K562 (cell line): ENCODE measurements around the gene GP1BB. TPM values are rescaled to one million over a fixed set of nuclear protein-coding genes. Genes with fewer than 3 reads are reported as not detected.

ENCODE experiments used
- ARHGAP35 ChIP-seq: fragments of 450-650 bp; IDR thresholded peaks from 2 replicates; pipeline ENCODE4 v1.6.1; 2018; ENCODE audit not compliant: partially characterized antibody
- BMI1 ChIP-seq: fragments of 150-350 bp; IDR thresholded peaks from 2 replicates; pipeline ENCODE4 v1.6.1; 2014; ENCODE audit warnings: low read length
- EGR1 ChIP-seq: fragments of 450-650 bp; conservative IDR thresholded peaks from 2 replicates; pipeline ENCODE4 v1.6.1; 2017; ENCODE audit warnings: mild to moderate bottlenecking
- ETV5 ChIP-seq: sonication (generic); formaldehyde crosslinking; IDR thresholded peaks from 2 replicates; pipeline ENCODE4 v1.4.0; 2020; ENCODE audit warnings: low read depth, mild to moderate bottlenecking, missing genetic modification reagents
- FOS ChIP-seq: IDR thresholded peaks from 3 replicates; pipeline ENCODE4 v1.6.1; 2011; ENCODE audit not compliant: insufficient read length; ENCODE audit errors: extremely low read depth
- FOXJ2 ChIP-seq: fragments of 200-800 bp; sonication (Bioruptor generic); IDR thresholded peaks from 2 replicates; pipeline ENCODE4 v1.6.1; 2016; ENCODE audit warnings: missing genetic modification characterization, missing compliant biosample characterization
- FUS ChIP-seq: fragments of 200-400 bp; formaldehyde crosslinking; optimal IDR thresholded peaks from 2 replicates; pipeline ENCODE3; 2017; ENCODE audit warnings: low read depth, low read length
- HDAC1 ChIP-seq, 2 experiments: fragments of 450-650 bp; IDR thresholded peaks; 2 replicates each; pipeline ENCODE4 v1.6.1; 2016 to 2017; ENCODE audit warnings: inconsistent platforms in 1 of 2, mild to moderate bottlenecking in 1 of 2, moderate library complexity in 1 of 2
- IFI16 ChIP-seq: fragments of 250-450 bp; sonication (Bioruptor Pico); IDR thresholded peaks from 2 replicates; pipeline ENCODE4 v2.1.2; 2022; ENCODE audit warnings: mild to moderate bottlenecking, inconsistent platforms
- JUND ChIP-seq, 2 experiments: IDR thresholded peaks; 2 replicates in 1 of 2; 3 replicates in 1 of 2; pipeline ENCODE4 v1.6.1; 2011; ENCODE audit warnings: borderline replicate concordance in 2 of 2, low read depth in 2 of 2, low read length in 2 of 2, improper control_type of control experiment in 1 of 2, missing biosample characterization in 1 of 2, missing genetic modification characterization in 1 of 2, missing genetic modification reagents in 1 of 2
- MCM2 ChIP-seq: fragments of 450-650 bp; IDR thresholded peaks from 2 replicates; pipeline ENCODE4 v1.6.1; 2017; ENCODE audit warnings: low read depth, mild to moderate bottlenecking
- NFIX ChIP-seq: fragments of 250-450 bp; sonication (Bioruptor Pico); IDR thresholded peaks from 2 replicates; pipeline ENCODE4 v1.4.0; 2020; ENCODE audit warnings: low read depth, mild to moderate bottlenecking, moderate library complexity
- NRF1 ChIP-seq, 2 experiments: fragments of 450-650 bp; IDR thresholded peaks in 1 of 2; conservative IDR thresholded peaks in 1 of 2; 2 replicates each; pipeline ENCODE4 v1.6.1; 2014; ENCODE audit warnings: mild to moderate bottlenecking in 2 of 2
- PHF21A ChIP-seq: fragments of 450-650 bp; IDR thresholded peaks from 2 replicates; pipeline ENCODE4 v1.6.1; 2017; ENCODE audit warnings: low read depth, borderline replicate concordance
- RFX1 ChIP-seq: fragments of 450-650 bp; IDR thresholded peaks from 2 replicates; pipeline ENCODE4 v1.6.1; 2016; ENCODE audit warnings: mild to moderate bottlenecking, moderate library complexity
- SRSF7 ChIP-seq: fragments of 200-400 bp; formaldehyde crosslinking; optimal IDR thresholded peaks from 2 replicates; pipeline ENCODE3; 2017; ENCODE audit warnings: mild to moderate bottlenecking, low read depth, low read length
- YY1 ChIP-seq, 3 experiments: IDR thresholded peaks; 2 replicates each; pipeline ENCODE4 v1.6.1; 2011; ENCODE audit warnings: low read length in 2 of 3, mild to moderate bottlenecking in 2 of 3, moderate library complexity in 2 of 3, borderline replicate concordance in 1 of 3, control low read depth in 1 of 3, low read depth in 1 of 3; ENCODE audit not compliant: insufficient read depth in 3 of 3, insufficient replicate concordance in 2 of 3, control insufficient read depth in 1 of 3, insufficient read length in 1 of 3; ENCODE audit errors: extremely low read depth in 1 of 3
- ZNF699 ChIP-seq: fragments of 250-450 bp; sonication (Bioruptor Pico); IDR thresholded peaks from 2 replicates; pipeline ENCODE4 v1.8.0; 2021; ENCODE audit warnings: mild to moderate bottlenecking, moderate library complexity; ENCODE audit not compliant: insufficient replicate concordance
- ZNF75A ChIP-seq: fragments of 450-650 bp; formaldehyde crosslinking; IDR thresholded peaks from 2 replicates; pipeline ENCODE4 v1.4.0; 2020; ENCODE audit warnings: mild to moderate bottlenecking
- polyA plus RNA-seq, 8 experiments: library from polyadenylated mRNA; depleted of rRNA in 4 of 8; stranded (reverse) in 5 of 8; unstranded in 3 of 8; fragments of >200 nt; fragmentation: Nextera tagmentation in 2 of 8; fragmentation: Illumina TruSeq in 1 of 8; extraction: Ambion mirVana in 2 of 8; extraction: Trizol in 1 of 8; gene quantifications; 2 replicates each; pipeline versions ENCODE4 v1.2.1 to v1.2.3, GENCODE V29; 2011 to 2014; ENCODE audit warnings: inconsistent platforms in 1 of 8, missing spikeins in 1 of 8
- total RNA-seq, 7 experiments: library from RNA; depleted of rRNA in 6 of 7; stranded (reverse); fragments of >200 nt in 6 of 7; fragmentation: Illumina TruSeq in 2 of 7; extraction: Trizol in 2 of 7; gene quantifications; 2 replicates each; pipeline versions ENCODE4 v1.2.1 to v1.2.3, GENCODE V29; 2011 to 2021; ENCODE audit warnings: low replicate concordance in 1 of 7
- TF ChIP-seq, protein P1 (sequence below): fragments of 200-800 bp; sonication (Bioruptor generic); IDR thresholded peaks from 2 replicates; pipeline ENCODE4 v1.6.1; 2017; ENCODE audit warnings: missing genetic modification characterization, missing compliant biosample characterization
- TF ChIP-seq, protein P2 (sequence below): sonication (generic); formaldehyde crosslinking; IDR thresholded peaks from 2 replicates; pipeline ENCODE4 v1.8.1; 2023; ENCODE audit warnings: mild to moderate bottlenecking, missing genetic modification reagents
- TF ChIP-seq, protein P3 (sequence below): IDR thresholded peaks from 2 replicates; pipeline ENCODE4 v1.6.1; 2011; ENCODE audit not compliant: insufficient read length; ENCODE audit errors: extremely low read depth

The GP1BB gene
- total and polyA plus RNA-seq, 9 of the 15 experiments (the other 6 are each of a cell fraction or from before 2014, with no cell fraction given) = 0.69 to 162 (median 2.8) TPM

DNA sequence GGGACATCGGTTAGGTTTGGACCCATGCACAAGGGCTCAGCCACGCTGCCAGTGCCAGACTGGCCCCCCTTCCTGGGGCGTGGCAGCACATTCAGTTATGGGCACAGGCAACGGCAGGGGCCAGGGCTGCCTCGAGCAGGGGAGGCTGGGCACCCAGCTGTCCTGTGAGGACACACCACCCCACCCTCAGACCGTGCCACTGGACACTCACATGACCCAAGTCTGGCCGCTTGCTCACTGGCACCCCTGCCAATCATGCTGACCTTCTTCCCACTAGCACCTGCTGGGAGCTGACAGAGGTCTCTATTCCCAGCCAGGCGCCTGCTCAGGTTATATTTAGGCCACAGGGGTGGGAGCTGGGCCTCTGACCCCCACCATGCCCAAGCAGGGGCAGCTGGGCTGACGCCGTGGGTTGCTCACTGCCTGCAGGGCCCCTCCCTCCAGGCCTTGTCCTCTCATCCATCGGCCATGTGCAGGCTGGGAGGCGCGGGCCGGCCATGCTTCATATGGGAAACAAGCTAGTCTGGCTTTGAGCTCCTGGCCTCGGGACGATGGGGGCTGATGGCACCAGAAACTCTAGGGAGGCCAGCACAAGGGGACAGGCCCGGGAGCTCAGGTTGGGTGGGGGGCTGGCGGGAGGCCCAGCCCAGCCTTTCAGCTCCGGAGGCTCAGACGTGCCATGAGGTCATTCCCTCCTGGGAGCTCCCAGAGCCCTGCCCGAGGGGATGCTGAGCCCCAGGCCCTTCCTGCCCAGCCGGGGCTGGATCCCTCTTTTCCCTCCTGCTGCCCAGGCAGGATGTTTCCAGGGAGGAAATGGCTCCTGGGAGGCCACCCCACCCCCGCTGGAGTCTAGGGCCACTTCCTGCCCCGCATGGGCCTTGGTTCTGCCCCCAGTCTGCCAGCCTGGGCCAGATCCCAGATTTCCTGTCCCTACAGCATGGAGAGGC is 22.1 kb downstream of the GP1BB start (continued):
- TF ChIP-seq, protein P1, sequence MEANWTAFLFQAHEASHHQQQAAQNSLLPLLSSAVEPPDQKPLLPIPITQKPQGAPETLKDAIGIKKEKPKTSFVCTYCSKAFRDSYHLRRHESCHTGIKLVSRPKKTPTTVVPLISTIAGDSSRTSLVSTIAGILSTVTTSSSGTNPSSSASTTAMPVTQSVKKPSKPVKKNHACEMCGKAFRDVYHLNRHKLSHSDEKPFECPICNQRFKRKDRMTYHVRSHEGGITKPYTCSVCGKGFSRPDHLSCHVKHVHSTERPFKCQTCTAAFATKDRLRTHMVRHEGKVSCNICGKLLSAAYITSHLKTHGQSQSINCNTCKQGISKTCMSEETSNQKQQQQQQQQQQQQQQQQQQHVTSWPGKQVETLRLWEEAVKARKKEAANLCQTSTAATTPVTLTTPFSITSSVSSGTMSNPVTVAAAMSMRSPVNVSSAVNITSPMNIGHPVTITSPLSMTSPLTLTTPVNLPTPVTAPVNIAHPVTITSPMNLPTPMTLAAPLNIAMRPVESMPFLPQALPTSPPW (CRISPR knock-in tag) = peak; percentile 48; the same call in 1 of the 2 replicates
- TF ChIP-seq ZNF699 (CRISPR knock-in tag) (no peak), JUND (IDR thresholded peaks at IDR 0.05; ENCODE audit: borderline replicate concordance, low read depth, low read length) (no peak), JUND (tag; IDR thresholded peaks at IDR 0.05; ENCODE audit: borderline replicate concordance, low read depth, low read length) (no peak), ETV5 (CRISPR knock-in tag) (no peak), BMI1 (no peak), PHF21A (no peak), FUS (no peak), RFX1 (no peak), ARHGAP35 (no peak), EGR1 (no peak), HDAC1 (IDR thresholded peaks at IDR 0.05) (no peak), FOXJ2 (no peak), YY1 (IDR thresholded peaks at IDR 0.05; ENCODE audit: borderline replicate concordance in 1 of 3, control insufficient read depth in 1 of 3, extremely low read depth in 1 of 3, insufficient read depth in 3 of 3, insufficient read length in 1 of 3, insufficient replicate concordance in 2 of 3, low read depth in 1 of 3, low read length in 2 of 3) (peak in 1 of 3 experiments; percentile 43), IFI16 (no peak), FOS (no peak), ZNF75A (CRISPR knock-in tag) (no peak), SRSF7 (no peak), NRF1 (conservative IDR thresholded peaks at IDR 0.05 in 1 of 2, IDR thresholded peaks at IDR 0.05 in 1 of 2) (peak in 1 of 2 experiments; percentile 38; a peak in 1 of 4 replicates), NFIX (CRISPR knock-in tag) (no peak), MCM2 (no peak)
- TF ChIP-seq, protein P2, sequence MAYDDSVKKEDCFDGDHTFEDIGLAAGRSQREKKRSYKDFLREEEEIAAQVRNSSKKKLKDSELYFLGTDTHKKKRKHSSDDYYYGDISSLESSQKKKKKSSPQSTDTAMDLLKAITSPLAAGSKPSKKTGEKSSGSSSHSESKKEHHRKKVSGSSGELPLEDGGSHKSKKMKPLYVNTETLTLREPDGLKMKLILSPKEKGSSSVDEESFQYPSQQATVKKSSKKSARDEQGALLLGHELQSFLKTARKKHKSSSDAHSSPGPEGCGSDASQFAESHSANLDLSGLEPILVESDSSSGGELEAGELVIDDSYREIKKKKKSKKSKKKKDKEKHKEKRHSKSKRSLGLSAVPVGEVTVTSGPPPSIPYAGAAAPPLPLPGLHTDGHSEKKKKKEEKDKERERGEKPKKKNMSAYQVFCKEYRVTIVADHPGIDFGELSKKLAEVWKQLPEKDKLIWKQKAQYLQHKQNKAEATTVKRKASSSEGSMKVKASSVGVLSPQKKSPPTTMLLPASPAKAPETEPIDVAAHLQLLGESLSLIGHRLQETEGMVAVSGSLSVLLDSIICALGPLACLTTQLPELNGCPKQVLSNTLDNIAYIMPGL (CRISPR knock-in tag) = no peak
- TF ChIP-seq, protein P3, sequence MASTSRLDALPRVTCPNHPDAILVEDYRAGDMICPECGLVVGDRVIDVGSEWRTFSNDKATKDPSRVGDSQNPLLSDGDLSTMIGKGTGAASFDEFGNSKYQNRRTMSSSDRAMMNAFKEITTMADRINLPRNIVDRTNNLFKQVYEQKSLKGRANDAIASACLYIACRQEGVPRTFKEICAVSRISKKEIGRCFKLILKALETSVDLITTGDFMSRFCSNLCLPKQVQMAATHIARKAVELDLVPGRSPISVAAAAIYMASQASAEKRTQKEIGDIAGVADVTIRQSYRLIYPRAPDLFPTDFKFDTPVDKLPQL = no peak
- TF ChIP-seq, all 486 proteins: peak for 17
